HT1080 (cell line): ENCODE results near the gene GPAT2. TPM values are rescaled to one million over a fixed set of nuclear protein-coding genes. Genes with fewer than 3 reads are reported as not detected.
A peak's percentile ranks its signal among the peaks of the same experiment; 100 is the strongest.
"Not testable (repeated sequence)": the region's sequence is repeated elsewhere in the genome, so short reads cannot be mapped to it uniquely, and the experiment has no call there.

Source experiments
- DNase-seq: peaks from one replicate; pipeline ENCODE4 v3.0.0-alpha.2; 2015; ENCODE audit warnings: low read depth
- total RNA-seq: library from RNA; depleted of rRNA; stranded (reverse); fragments of >200 nt; shearing (Covaris generic); gene quantifications from 2 replicates; pipeline ENCODE4 v1.2.3, GENCODE V29; 2014

Gene GPAT2
- total RNA-seq, 1 experiment from 2014 or later: not detected

- no peak for DNase-seq
Observed at GRCh38 chr2:96024336-96025193, 10.2 kb downstream of the GPAT2 start.

- not testable (repeated sequence) for DNase-seq
Observed at GRCh38 chr2:96023701-96024100, 11.0 kb downstream of the GPAT2 start.

- DNase-seq: peak; percentile 74
Observed at GRCh38 chr2:96022701-96023447, 11.8 kb downstream of the GPAT2 start.

GRCh38 chr2:96022126-96022525 is 12.6 kb downstream of the GPAT2 start:
- DNase-seq: not testable (repeated sequence)

GRCh38 chr2:96021142-96021541 is 13.6 kb downstream of the GPAT2 start:
- not testable (repeated sequence) for DNase-seq

- not testable (repeated sequence) for DNase-seq
Observed at GRCh38 chr2:96019909-96020590, 14.7 kb downstream of the GPAT2 start.

- not testable (repeated sequence) for DNase-seq
Observed at GRCh38 chr2:96016321-96016720, 18.4 kb downstream of the GPAT2 start.

GRCh38 chr2:96012792-96013264 is 21.9 kb downstream of the GPAT2 start:
- not testable (repeated sequence) for DNase-seq

- not testable (repeated sequence) for DNase-seq
Observed at GRCh38 chr2:96012086-96012791, 22.5 kb downstream of the GPAT2 start.

GRCh38 chr2:96011129-96011455 is 23.6 kb downstream of the GPAT2 start:
- DNase-seq: peak; percentile 39

GRCh38 chr2:96010320-96011128 is 24.2 kb downstream of the GPAT2 start:
- DNase-seq: peak; percentile 70

GRCh38 chr2:96009833-96010232 is 24.9 kb downstream of the GPAT2 start:
- DNase-seq: not testable (repeated sequence)

GRCh38 chr2:96008051-96008450 is 26.7 kb downstream of the GPAT2 start:
- DNase-seq: not testable (repeated sequence)

GRCh38 chr2:96006248-96006647 is 28.5 kb downstream of the GPAT2 start:
- DNase-seq: not testable (repeated sequence)

- DNase-seq: peak; percentile 64
Observed at GRCh38 chr2:95992520-95993272, 42.0 kb downstream of the GPAT2 start.

- DNase-seq: not testable (repeated sequence)
Observed at GRCh38 chr2:95992102-95992501, 42.6 kb downstream of the GPAT2 start.

- peak; percentile 55 for DNase-seq
Observed at GRCh38 chr2:95991351-95992094, 43.2 kb downstream of the GPAT2 start, which contains the start of gene ANKRD36C. Gene ANKRD36C, minus strand, starts transcription at chr2:95991824. Its CDS starts 116 bp downstream, at chr2:95991708.

- not testable (repeated sequence) for DNase-seq
Observed at GRCh38 chr2:95990884-95991283, 43.8 kb downstream of the GPAT2 start.
